CMK (cell line): ENCODE results near the gene TYROBP.
"Not testable (repeated sequence)": the region's sequence is repeated elsewhere in the genome, so short reads cannot be mapped to it uniquely, and the experiment has no call there.

Source experiments
- DNase-seq: peaks from one replicate; pipeline ENCODE4 v3.0.0-alpha.2; 2010; ENCODE audit warnings: low read depth

TYROBP gene

GRCh38 chr19:35870124-35870736 is 37.9 kb downstream of the TYROBP start:
- DNase-seq = not testable (repeated sequence)

GRCh38 chr19:35869327-35870123 is 38.6 kb downstream of the TYROBP start:
- DNase-seq = peak; percentile 63

DNA sequence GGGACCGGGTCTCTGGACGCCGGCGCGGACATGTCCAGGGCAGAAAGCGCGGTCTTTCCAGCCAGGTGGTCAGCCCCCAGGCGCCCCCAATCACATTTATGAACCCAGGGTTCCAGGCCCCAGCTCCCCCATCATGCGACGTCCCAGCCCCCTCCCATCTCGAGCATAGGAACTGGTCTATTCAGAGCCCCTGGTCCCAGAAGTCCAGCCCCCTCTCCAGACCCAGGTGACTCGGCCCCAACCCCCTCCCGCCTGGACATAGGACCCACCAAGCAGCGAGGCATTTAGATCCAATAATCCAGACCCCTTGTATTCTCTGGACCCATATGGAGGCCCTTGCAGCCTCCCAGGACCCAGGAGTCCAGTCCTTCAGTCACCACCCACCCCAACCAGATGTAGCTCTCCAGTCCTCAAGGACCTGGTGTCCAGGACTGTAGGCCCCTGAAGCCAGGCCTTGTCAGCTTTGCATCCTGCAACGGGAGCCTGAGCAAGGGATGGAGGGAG is 39.2 kb downstream of the TYROBP start:
- no peak for DNase-seq

GRCh38 chr19:35868172-35868822 is 39.8 kb downstream of the TYROBP start, which contains the start of gene APLP1:
APLP1 (plus strand) TSS chr19:35868574; CDS start chr19:35868637, 63 bp downstream.
- no peak for DNase-seq

- no peak for DNase-seq
These were observed 45.1 kb downstream of the TYROBP start for GRCh38 chr19:35863018-35863417.

DNA sequence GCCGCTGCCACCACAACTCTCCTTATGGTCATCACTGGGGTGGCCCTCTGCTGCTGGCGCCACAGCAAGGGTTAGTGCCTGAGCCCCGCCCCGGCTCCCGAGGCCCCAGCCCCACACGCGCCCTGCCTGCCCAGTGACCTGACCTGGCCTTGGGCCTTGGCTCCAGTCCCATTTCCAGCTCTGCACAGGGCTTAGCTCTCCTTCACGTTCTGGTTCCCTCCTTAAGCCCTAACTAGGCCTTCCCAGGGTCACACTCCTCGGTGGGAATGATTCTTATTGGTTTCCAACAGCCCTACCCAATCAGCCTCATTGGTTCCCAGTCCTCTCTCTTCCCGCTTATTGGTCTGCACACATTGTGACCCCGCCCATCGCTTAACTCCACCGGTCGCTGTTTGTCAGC is 45.6 kb downstream of the TYROBP start:
- no peak for DNase-seq

DNA sequence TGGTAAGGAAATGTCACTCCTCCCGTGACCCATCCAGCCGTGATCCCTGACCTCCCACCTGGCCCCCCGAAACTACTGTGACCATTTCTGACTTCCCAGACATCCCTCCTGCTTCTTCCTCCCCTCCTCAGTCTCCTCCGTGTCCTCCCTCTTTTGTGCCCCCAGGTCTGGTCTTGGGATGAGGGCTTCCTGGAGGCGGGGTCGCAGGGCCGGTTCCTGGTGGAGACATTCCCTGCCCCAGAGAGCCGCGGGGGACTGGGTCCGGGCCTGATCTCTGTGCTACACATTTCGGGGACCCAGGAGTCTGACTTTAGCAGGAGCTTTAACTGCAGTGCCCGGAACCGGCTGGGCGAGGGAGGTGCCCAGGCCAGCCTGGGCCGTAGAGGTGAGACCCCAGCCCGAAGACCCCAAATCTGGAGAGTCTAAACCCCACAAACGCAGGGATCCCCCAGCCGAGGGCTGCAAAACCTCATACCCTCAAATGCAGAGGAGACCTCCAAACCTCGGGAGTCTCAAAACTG is 46.4 kb downstream of the TYROBP start:
- no peak for DNase-seq

DNA sequence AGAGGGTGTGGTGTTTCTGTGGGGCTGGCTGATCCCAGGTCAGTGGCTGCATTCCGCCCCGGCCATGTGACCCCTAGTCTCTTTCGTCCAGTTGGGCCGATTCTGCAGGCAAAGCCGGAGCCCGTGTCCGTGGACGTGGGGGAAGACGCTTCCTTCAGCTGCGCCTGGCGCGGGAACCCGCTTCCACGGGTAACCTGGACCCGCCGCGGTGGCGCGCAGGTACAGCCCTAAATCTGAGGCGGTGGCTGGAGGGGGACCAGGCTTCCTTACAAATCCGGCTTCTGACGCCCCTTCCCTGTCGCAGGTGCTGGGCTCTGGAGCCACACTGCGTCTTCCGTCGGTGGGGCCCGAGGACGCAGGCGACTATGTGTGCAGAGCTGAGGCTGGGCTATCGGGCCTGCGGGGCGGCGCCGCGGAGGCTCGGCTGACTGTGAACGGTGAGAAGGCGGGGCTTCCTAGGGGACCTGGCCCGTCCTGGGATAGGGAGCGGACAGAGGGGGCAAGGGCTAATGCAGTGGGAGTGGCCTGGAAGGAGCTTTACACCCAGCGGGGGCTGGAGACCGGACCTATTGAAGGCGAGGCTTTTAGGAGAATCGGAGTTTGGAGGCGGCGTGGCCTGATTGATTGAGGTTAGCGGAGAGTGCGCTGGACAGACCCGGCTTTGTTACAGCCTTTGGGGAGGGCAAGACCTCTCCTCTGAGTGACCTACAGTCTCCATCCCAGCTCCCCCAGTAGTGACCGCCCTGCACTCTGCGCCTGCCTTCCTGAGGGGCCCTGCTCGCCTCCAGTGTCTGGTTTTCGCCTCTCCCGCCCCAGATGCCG is 47.1 kb downstream of the TYROBP start:
- DNase-seq = no peak

DNA sequence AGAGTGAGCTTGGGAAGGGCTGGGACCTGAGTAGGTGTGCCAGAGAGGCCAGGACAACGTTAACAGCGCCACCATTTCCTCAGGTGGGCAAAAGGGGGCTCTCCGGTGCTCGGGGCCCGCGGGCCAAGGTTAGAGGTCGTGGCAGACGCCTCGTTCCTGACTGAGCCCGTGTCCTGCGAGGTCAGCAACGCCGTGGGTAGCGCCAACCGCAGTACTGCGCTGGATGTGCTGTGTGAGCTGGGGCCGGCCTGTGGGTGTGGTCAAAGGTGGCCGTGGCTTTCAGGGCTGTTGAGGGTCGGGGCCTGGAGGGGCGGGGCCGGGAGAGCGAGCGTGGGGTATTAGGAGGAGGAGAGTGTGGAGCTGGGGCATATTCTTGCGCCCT is 47.7 kb downstream of the TYROBP start:
- DNase-seq = no peak

GRCh38 chr19:35859414-35859813 is 48.7 kb downstream of the TYROBP start:
- DNase-seq = no peak

DNA sequence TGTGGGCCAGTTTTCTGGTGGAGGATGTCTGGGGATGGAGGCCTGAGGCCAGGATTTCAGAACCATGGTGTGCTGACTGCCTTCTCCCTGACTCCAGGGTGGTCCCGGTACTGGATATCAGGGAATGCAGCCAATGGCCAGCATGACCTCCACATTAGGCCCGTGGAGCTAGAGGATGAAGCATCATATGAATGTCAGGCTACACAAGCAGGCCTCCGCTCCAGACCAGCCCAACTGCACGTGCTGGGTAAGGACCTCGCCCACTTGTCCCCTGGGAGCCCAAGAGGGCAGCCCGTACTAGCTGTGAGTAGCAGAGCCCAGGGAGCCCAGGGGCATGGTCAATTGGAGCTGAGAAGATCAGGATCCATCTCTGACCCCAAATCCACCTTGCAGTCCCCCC is 49.8 kb downstream of the TYROBP start:
- no peak for DNase-seq

GRCh38 chr19:35856546-35857149 is 51.4 kb downstream of the TYROBP start, which contains the start of gene KIRREL2:
KIRREL2 (plus strand) TSS chr19:35856911; CDS start chr19:35857120, 209 bp downstream.
- no peak for DNase-seq
